ENCODE data around the gene PRELP.

- no peak for TF ChIP-seq MAX (IDR thresholded peaks at IDR 0.05)
- TF ChIP-seq EP300 (IDR thresholded peaks at IDR 0.05; ENCODE audit: borderline replicate concordance), result no peak
Measured at GRCh38 chr1:203528976-203529835, 53.6 kb downstream of the PRELP start.

All from Ishikawa (cell line).